ENCODE data around the gene GULP1.

GULP1 gene

DNA sequence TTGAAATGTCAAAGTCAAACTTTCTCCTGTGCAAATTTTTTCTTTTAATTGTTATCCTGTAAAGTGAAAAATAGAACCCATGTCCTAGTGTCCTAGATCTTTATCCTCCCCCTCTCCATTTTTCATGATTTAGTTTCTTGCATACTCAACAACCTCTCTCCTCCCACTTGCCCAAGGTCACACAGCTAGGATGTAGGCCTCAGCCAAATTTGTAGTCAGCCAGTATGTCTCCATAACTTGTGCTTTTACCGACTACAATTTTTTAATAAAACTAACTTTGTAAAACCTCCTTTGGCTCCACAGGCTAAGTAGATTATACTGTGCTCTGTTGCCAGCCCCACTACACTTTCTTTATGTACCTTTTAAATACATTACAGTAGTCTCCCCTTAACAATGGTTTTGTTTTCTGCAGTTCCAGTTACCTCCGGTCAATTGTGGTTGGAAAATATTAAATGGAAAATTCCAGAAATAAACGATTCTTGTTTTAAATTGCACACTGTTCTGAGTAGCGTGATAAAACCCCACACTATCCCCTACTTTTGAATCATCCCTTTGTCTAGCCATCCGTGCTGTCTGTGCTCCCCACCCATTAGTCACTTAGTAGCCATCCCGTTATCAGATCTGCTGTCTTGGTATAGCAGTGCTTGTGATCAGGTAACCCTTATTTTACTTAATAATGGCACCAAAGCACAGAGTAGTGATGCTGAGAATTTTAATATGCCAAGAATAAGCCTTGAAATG, 22.8 kb downstream of the GULP1 start:
- ATAC-seq: peak; percentile 94
- no peak for TF ChIP-seq TOX (CRISPR knock-in tag; IDR thresholded peaks at IDR 0.05; ENCODE audit: borderline replicate concordance)
- TF ChIP-seq RARB (CRISPR knock-in tag; IDR thresholded peaks at IDR 0.05): no peak
- TF ChIP-seq ISL1 (CRISPR knock-in tag; IDR thresholded peaks at IDR 0.05): peak; percentile 77
- TF ChIP-seq, protein P1, sequence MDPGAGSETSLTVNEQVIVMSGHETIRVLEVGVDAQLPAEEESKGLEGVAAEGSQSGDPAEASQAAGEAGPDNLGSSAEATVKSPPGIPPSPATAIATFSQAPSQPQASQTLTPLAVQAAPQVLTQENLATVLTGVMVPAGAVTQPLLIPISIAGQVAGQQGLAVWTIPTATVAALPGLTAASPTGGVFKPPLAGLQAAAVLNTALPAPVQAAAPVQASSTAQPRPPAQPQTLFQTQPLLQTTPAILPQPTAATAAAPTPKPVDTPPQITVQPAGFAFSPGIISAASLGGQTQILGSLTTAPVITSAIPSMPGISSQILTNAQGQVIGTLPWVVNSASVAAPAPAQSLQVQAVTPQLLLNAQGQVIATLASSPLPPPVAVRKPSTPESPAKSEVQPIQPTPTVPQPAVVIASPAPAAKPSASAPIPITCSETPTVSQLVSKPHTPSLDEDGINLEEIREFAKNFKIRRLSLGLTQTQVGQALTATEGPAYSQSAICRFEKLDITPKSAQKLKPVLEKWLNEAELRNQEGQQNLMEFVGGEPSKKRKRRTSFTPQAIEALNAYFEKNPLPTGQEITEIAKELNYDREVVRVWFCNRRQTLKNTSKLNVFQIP (CRISPR knock-in tag; IDR thresholded peaks at IDR 0.05; ENCODE audit: borderline replicate concordance, low read depth): no peak
- TF ChIP-seq, protein P2, sequence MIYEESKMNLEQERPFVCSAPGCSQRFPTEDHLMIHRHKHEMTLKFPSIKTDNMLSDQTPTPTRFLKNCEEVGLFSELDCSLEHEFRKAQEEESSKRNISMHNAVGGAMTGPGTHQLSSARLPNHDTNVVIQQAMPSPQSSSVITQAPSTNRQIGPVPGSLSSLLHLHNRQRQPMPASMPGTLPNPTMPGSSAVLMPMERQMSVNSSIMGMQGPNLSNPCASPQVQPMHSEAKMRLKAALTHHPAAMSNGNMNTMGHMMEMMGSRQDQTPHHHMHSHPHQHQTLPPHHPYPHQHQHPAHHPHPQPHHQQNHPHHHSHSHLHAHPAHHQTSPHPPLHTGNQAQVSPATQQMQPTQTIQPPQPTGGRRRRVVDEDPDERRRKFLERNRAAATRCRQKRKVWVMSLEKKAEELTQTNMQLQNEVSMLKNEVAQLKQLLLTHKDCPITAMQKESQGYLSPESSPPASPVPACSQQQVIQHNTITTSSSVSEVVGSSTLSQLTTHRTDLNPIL (CRISPR knock-in tag; IDR thresholded peaks at IDR 0.05; ENCODE audit: low read depth): peak; percentile 11; the same call in 1 of the 2 replicates
- no peak for TF ChIP-seq GLIS3 (CRISPR knock-in tag; IDR thresholded peaks at IDR 0.05)
- no peak; the same call in 1 of the 2 replicates for TF ChIP-seq ZFP3 (CRISPR knock-in tag; IDR thresholded peaks at IDR 0.05)
- no peak for TF ChIP-seq ZNF565 (CRISPR knock-in tag; conservative IDR thresholded peaks at IDR 0.05; ENCODE audit: low read depth)

DNA sequence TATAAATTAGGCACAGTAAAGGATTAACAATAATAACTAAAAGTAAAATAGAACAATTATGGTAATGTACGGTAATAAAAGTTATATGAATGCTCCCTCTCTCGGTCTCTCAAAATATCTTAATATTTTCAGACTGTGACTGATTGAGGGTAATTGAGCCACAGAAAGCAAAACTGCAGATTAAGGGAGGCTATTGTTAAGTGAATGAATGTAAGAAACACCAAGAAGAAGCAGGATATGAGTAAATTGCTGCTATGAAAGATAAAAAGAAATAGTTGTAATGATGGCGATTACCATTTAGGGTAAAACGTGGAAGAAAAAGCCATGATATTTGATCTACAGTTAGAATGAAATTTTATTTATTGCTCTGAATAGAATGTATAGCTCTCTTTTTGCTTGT, 24.1 kb downstream of the GULP1 start:
- ATAC-seq: no peak
- TF ChIP-seq, protein P3, sequence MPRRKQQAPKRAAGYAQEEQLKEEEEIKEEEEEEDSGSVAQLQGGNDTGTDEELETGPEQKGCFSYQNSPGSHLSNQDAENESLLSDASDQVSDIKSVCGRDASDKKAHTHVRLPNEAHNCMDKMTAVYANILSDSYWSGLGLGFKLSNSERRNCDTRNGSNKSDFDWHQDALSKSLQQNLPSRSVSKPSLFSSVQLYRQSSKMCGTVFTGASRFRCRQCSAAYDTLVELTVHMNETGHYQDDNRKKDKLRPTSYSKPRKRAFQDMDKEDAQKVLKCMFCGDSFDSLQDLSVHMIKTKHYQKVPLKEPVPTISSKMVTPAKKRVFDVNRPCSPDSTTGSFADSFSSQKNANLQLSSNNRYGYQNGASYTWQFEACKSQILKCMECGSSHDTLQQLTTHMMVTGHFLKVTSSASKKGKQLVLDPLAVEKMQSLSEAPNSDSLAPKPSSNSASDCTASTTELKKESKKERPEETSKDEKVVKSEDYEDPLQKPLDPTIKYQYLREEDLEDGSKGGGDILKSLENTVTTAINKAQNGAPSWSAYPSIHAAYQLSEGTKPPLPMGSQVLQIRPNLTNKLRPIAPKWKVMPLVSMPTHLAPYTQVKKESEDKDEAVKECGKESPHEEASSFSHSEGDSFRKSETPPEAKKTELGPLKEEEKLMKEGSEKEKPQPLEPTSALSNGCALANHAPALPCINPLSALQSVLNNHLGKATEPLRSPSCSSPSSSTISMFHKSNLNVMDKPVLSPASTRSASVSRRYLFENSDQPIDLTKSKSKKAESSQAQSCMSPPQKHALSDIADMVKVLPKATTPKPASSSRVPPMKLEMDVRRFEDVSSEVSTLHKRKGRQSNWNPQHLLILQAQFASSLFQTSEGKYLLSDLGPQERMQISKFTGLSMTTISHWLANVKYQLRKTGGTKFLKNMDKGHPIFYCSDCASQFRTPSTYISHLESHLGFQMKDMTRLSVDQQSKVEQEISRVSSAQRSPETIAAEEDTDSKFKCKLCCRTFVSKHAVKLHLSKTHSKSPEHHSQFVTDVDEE (CRISPR knock-in tag; IDR thresholded peaks at IDR 0.05): no peak
- TF ChIP-seq PPARA (CRISPR knock-in tag; IDR thresholded peaks at IDR 0.05; ENCODE audit: borderline replicate concordance) (no peak), RARB (CRISPR knock-in tag; IDR thresholded peaks at IDR 0.05) (no peak), ARNTL (CRISPR knock-in tag; IDR thresholded peaks at IDR 0.05; ENCODE audit: borderline replicate concordance, low read depth) (no peak), SNAI2 (CRISPR knock-in tag; IDR thresholded peaks at IDR 0.05) (no peak), ZC3H10 (CRISPR knock-in tag; IDR thresholded peaks at IDR 0.05) (no peak), ESRRG (CRISPR knock-in tag; IDR thresholded peaks at IDR 0.05) (no peak), BACH2 (CRISPR knock-in tag; IDR thresholded peaks at IDR 0.05; ENCODE audit: borderline replicate concordance) (no peak), GLIS3 (CRISPR knock-in tag; IDR thresholded peaks at IDR 0.05) (no peak), ZFP3 (CRISPR knock-in tag; IDR thresholded peaks at IDR 0.05) (no peak), ISL1 (CRISPR knock-in tag; IDR thresholded peaks at IDR 0.05) (no peak), ZNF8 (CRISPR knock-in tag; IDR thresholded peaks at IDR 0.05) (no peak), ZFP30 (CRISPR knock-in tag; IDR thresholded peaks at IDR 0.05) (no peak), TOX (CRISPR knock-in tag; IDR thresholded peaks at IDR 0.05; ENCODE audit: borderline replicate concordance) (no peak), ZNF70 (CRISPR knock-in tag; IDR thresholded peaks at IDR 0.05) (no peak), TCF4 (CRISPR knock-in tag; IDR thresholded peaks at IDR 0.05; ENCODE audit: borderline replicate concordance) (no peak), ZNF565 (CRISPR knock-in tag; conservative IDR thresholded peaks at IDR 0.05; ENCODE audit: low read depth) (no peak)
- TF ChIP-seq, protein P4, sequence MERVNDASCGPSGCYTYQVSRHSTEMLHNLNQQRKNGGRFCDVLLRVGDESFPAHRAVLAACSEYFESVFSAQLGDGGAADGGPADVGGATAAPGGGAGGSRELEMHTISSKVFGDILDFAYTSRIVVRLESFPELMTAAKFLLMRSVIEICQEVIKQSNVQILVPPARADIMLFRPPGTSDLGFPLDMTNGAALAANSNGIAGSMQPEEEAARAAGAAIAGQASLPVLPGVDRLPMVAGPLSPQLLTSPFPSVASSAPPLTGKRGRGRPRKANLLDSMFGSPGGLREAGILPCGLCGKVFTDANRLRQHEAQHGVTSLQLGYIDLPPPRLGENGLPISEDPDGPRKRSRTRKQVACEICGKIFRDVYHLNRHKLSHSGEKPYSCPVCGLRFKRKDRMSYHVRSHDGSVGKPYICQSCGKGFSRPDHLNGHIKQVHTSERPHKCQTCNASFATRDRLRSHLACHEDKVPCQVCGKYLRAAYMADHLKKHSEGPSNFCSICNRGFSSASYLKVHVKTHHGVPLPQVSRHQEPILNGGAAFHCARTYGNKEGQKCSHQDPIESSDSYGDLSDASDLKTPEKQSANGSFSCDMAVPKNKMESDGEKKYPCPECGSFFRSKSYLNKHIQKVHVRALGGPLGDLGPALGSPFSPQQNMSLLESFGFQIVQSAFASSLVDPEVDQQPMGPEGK (CRISPR knock-in tag; IDR thresholded peaks at IDR 0.05; ENCODE audit: borderline replicate concordance): no peak
- TF ChIP-seq, protein P5, sequence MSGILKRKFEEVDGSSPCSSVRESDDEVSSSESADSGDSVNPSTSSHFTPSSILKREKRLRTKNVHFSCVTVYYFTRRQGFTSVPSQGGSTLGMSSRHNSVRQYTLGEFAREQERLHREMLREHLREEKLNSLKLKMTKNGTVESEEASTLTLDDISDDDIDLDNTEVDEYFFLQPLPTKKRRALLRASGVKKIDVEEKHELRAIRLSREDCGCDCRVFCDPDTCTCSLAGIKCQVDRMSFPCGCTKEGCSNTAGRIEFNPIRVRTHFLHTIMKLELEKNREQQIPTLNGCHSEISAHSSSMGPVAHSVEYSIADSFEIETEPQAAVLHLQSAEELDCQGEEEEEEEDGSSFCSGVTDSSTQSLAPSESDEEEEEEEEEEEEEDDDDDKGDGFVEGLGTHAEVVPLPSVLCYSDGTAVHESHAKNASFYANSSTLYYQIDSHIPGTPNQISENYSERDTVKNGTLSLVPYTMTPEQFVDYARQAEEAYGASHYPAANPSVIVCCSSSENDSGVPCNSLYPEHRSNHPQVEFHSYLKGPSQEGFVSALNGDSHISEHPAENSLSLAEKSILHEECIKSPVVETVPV (CRISPR knock-in tag; IDR thresholded peaks at IDR 0.05): no peak
- TF ChIP-seq, protein P2 (CRISPR knock-in tag; IDR thresholded peaks at IDR 0.05; ENCODE audit: low read depth): no peak
